Activated T-cell treated with anti-CD3 and anti-CD28 coated beads, Interleukin-2, amount 50 U/mL, for 48 hours (primary cell): ENCODE measurements around the gene PIGW.
"Not testable (repeated sequence)": the region's sequence is repeated elsewhere in the genome, so short reads cannot be mapped to it uniquely, and the experiment has no call there.

Experiments used
- DNase-seq, 2 experiments: peaks; one replicate each; pipeline ENCODE4 v3.0.0-alpha.2; 2020

Gene PIGW

GRCh38 chr17:36534840-36535668 is at the start of gene PIGW, which contains the start of gene MYO19:
TSS of gene PIGW (plus strand) at chr17:36534987. CDS start at chr17:36537102, 2,115 bp downstream.
TSS of gene MYO19 (minus strand) at chr17:36534868. CDS start at chr17:36532538, 2,330 bp downstream.
- peak; percentile 90 to 93 for DNase-seq

GRCh38 chr17:36485027-36485426 is 49.8 kb upstream of the PIGW start:
- DNase-seq: no peak

- no peak for DNase-seq
Measured at GRCh38 chr17:36485805-36486203, 49.0 kb upstream of the PIGW start.

GRCh38 chr17:36486204-36487194 is 48.3 kb upstream of the PIGW start, which contains the start of gene ZNHIT3:
TSS of gene ZNHIT3 (plus strand) at chr17:36486681. CDS start at chr17:36486700, 19 bp downstream.
- peak; percentile 89 to 92 for DNase-seq

GRCh38 chr17:36493956-36494355 is 40.8 kb upstream of the PIGW start:
- no peak for DNase-seq

- no peak for DNase-seq
Measured at GRCh38 chr17:36494674-36495073, 40.1 kb upstream of the PIGW start.

- no peak for DNase-seq
Measured at GRCh38 chr17:36495076-36495578, 39.7 kb upstream of the PIGW start.

- no peak for DNase-seq
Measured at GRCh38 chr17:36496018-36496789, 38.6 kb upstream of the PIGW start.

GRCh38 chr17:36498155-36498554 is 36.6 kb upstream of the PIGW start:
- DNase-seq: no peak

GRCh38 chr17:36498560-36499300 is 36.1 kb upstream of the PIGW start:
- DNase-seq: no peak

- DNase-seq: no peak
Measured at GRCh38 chr17:36500745-36501225, 34.0 kb upstream of the PIGW start.

GRCh38 chr17:36501351-36501750 is 33.4 kb upstream of the PIGW start:
- peak in 1 of 2 experiments; percentile 13 for DNase-seq

- no peak for DNase-seq
Measured at GRCh38 chr17:36501963-36502362, 32.8 kb upstream of the PIGW start.

- DNase-seq: no peak
Measured at GRCh38 chr17:36503456-36504155, 31.2 kb upstream of the PIGW start.

- no peak for DNase-seq
Measured at GRCh38 chr17:36504156-36504545, 30.6 kb upstream of the PIGW start.

GRCh38 chr17:36505171-36505570 is 29.6 kb upstream of the PIGW start:
- no peak for DNase-seq

- DNase-seq: no peak
Measured at GRCh38 chr17:36506249-36506826, 28.4 kb upstream of the PIGW start.

- no peak for DNase-seq
Measured at GRCh38 chr17:36506831-36507230, 28.0 kb upstream of the PIGW start.

GRCh38 chr17:36507266-36507665 is 27.5 kb upstream of the PIGW start:
- no peak for DNase-seq

GRCh38 chr17:36508439-36508838 is 26.3 kb upstream of the PIGW start:
- DNase-seq: not testable (repeated sequence)
